GM18861 (cell line): Measurements from ENCODE around the gene DDB1.
A peak's percentile ranks its signal among the peaks of the same experiment; 100 is the strongest.

Experiments
- ATAC-seq: cut with Tn5 transposase; IDR thresholded peaks from one replicate; pipeline ENCODE4 v1.9.1; 2021; ENCODE audit not compliant: unreplicated experiment

DDB1 gene

GRCh38 chr11:61357233-61357893 lies 24.5 kb upstream of the DDB1 start:
- peak; percentile 42 for ATAC-seq

- ATAC-seq = no peak
These were observed 23.8 kb upstream of the DDB1 start for GRCh38 chr11:61356706-61357105.

GRCh38 chr11:61354208-61354607 lies 21.3 kb upstream of the DDB1 start:
- no peak for ATAC-seq

- no peak for ATAC-seq
These were observed 20.5 kb upstream of the DDB1 start for GRCh38 chr11:61353131-61354067.

- ATAC-seq = no peak
These were observed 19.1 kb upstream of the DDB1 start for GRCh38 chr11:61352038-61352437.

- ATAC-seq = no peak
These were observed 17.9 kb upstream of the DDB1 start for GRCh38 chr11:61350803-61351202.

GRCh38 chr11:61350336-61350735 lies 17.4 kb upstream of the DDB1 start:
- ATAC-seq = no peak

GRCh38 chr11:61349916-61350315 lies 17.0 kb upstream of the DDB1 start:
- no peak for ATAC-seq

- no peak for ATAC-seq
These were observed 16.4 kb upstream of the DDB1 start for GRCh38 chr11:61349189-61349751.

GRCh38 chr11:61347916-61348461 lies 15.1 kb upstream of the DDB1 start:
- no peak for ATAC-seq

GRCh38 chr11:61345954-61346843 lies 13.3 kb upstream of the DDB1 start:
- no peak for ATAC-seq

GRCh38 chr11:61345170-61345610 lies 12.3 kb upstream of the DDB1 start:
- ATAC-seq = no peak

- no peak for ATAC-seq
These were observed 11.2 kb upstream of the DDB1 start for GRCh38 chr11:61343792-61344745.

GRCh38 chr11:61342207-61342803 lies 9.4 kb upstream of the DDB1 start:
- ATAC-seq = no peak

GRCh38 chr11:61341706-61342105 lies 8.8 kb upstream of the DDB1 start:
- no peak for ATAC-seq

GRCh38 chr11:61340979-61341378 lies 8.1 kb upstream of the DDB1 start:
- ATAC-seq = no peak

- ATAC-seq = no peak
These were observed 6.6 kb upstream of the DDB1 start for GRCh38 chr11:61339490-61339878.

GRCh38 chr11:61338783-61339489 lies 6.0 kb upstream of the DDB1 start:
- ATAC-seq = no peak
